Measurements from ENCODE around the gene CYFIP2. TPM values are rescaled to one million over a fixed set of nuclear protein-coding genes. Genes with fewer than 3 reads are reported as not detected.
A peak's percentile ranks its signal among the peaks of the same experiment; 100 is the strongest.

The CYFIP2 gene
- total RNA-seq, 1 donor: 6.5 TPM

- no peaks in the 10 kb centered on the region for H3K36me3 ChIP-seq (ENCODE audit: insufficient read depth, low read length)
- H3K4me1 ChIP-seq (ENCODE audit: insufficient read depth, low read length): no peaks in the 10 kb centered on the region
- no peak overlapping the region for H3K4me3 ChIP-seq (ENCODE audit: insufficient read depth, low read length)
- H3K4me2 ChIP-seq (ENCODE audit: insufficient read depth, low read length): no peak overlapping the region
- H3K27ac ChIP-seq (ENCODE audit: low read depth, low read length): no peak overlapping the region
- no peak for DNase-seq (ENCODE audit: insufficient read length, low spot score, missing footprints)
- H3K79me2 ChIP-seq (ENCODE audit: insufficient read depth, low read length): no peaks in the 10 kb centered on the region
- H2AFZ ChIP-seq (ENCODE audit: low read length): no peak overlapping the region
- H3K27me3 ChIP-seq (ENCODE audit: insufficient read depth, low read length): no peaks in the 10 kb centered on the region
- no peak for TF ChIP-seq CTCF (IDR thresholded peaks at IDR 0.05; ENCODE audit: extremely low read depth, low read depth, low read length)
- no peaks in the 10 kb centered on the region for H4K20me1 ChIP-seq (ENCODE audit: insufficient read depth, low read length)
- no peaks in the 10 kb centered on the region for H3K9me3 ChIP-seq (ENCODE audit: low read depth, low read length)
Measured at GRCh38 chr5:157303023-157303422, 37.1 kb downstream of the CYFIP2 start.

GRCh38 chr5:157303667-157304327, 37.9 kb downstream of the CYFIP2 start:
- Histone ChIP-seq H3K9me3 (ENCODE audit: low read depth, low read length) (no peaks in the 10 kb centered on the region), H3K79me2 (ENCODE audit: insufficient read depth, low read length) (no peaks in the 10 kb centered on the region), H3K27me3 (ENCODE audit: insufficient read depth, low read length) (no peaks in the 10 kb centered on the region), H3K27ac (ENCODE audit: low read depth, low read length) (no peak overlapping the region), H3K36me3 (ENCODE audit: insufficient read depth, low read length) (no peaks in the 10 kb centered on the region), H3K4me2 (ENCODE audit: insufficient read depth, low read length) (no peak overlapping the region), H4K20me1 (ENCODE audit: insufficient read depth, low read length) (no peaks in the 10 kb centered on the region), H2AFZ (ENCODE audit: low read length) (no peak overlapping the region), H3K4me1 (ENCODE audit: insufficient read depth, low read length) (peaks cover 3% of the 10 kb centered on the region), H3K4me3 (ENCODE audit: insufficient read depth, low read length) (no peak overlapping the region)
- peak; percentile 28 for TF ChIP-seq CTCF (IDR thresholded peaks at IDR 0.05; ENCODE audit: extremely low read depth, low read depth, low read length)
- DNase-seq (ENCODE audit: insufficient read length, low spot score, missing footprints): no peak

- H2AFZ ChIP-seq (ENCODE audit: low read length): no peak overlapping the region
- no peaks in the 10 kb centered on the region for H4K20me1 ChIP-seq (ENCODE audit: insufficient read depth, low read length)
- H3K4me2 ChIP-seq (ENCODE audit: insufficient read depth, low read length): no peak overlapping the region
- H3K36me3 ChIP-seq (ENCODE audit: insufficient read depth, low read length): no peaks in the 10 kb centered on the region
- H3K9me3 ChIP-seq (ENCODE audit: low read depth, low read length): no peaks in the 10 kb centered on the region
- H3K4me1 ChIP-seq (ENCODE audit: insufficient read depth, low read length): peaks cover 6% of the 10 kb centered on the region
- DNase-seq (ENCODE audit: insufficient read length, low spot score, missing footprints): no peak
- no peaks in the 10 kb centered on the region for H3K27me3 ChIP-seq (ENCODE audit: insufficient read depth, low read length)
- H3K27ac ChIP-seq (ENCODE audit: low read depth, low read length): no peak overlapping the region
- H3K4me3 ChIP-seq (ENCODE audit: insufficient read depth, low read length): no peak overlapping the region
- no peaks in the 10 kb centered on the region for H3K79me2 ChIP-seq (ENCODE audit: insufficient read depth, low read length)
- TF ChIP-seq CTCF (IDR thresholded peaks at IDR 0.05; ENCODE audit: extremely low read depth, low read depth, low read length): no peak
Measured at GRCh38 chr5:157306081-157306480, 40.2 kb downstream of the CYFIP2 start.

- Histone ChIP-seq H3K4me3 (ENCODE audit: insufficient read depth, low read length) (no peak overlapping the region), H3K79me2 (ENCODE audit: insufficient read depth, low read length) (no peaks in the 10 kb centered on the region), H3K27me3 (ENCODE audit: insufficient read depth, low read length) (no peaks in the 10 kb centered on the region), H4K20me1 (ENCODE audit: insufficient read depth, low read length) (no peaks in the 10 kb centered on the region), H2AFZ (ENCODE audit: low read length) (no peak overlapping the region), H3K27ac (ENCODE audit: low read depth, low read length) (no peak overlapping the region), H3K9me3 (ENCODE audit: low read depth, low read length) (no peaks in the 10 kb centered on the region), H3K36me3 (ENCODE audit: insufficient read depth, low read length) (no peaks in the 10 kb centered on the region), H3K4me2 (ENCODE audit: insufficient read depth, low read length) (no peak overlapping the region), H3K4me1 (ENCODE audit: insufficient read depth, low read length) (peaks cover 6% of the 10 kb centered on the region)
- no peak for DNase-seq (ENCODE audit: insufficient read length, low spot score, missing footprints)
- TF ChIP-seq CTCF (IDR thresholded peaks at IDR 0.05; ENCODE audit: extremely low read depth, low read depth, low read length): no peak
Measured at GRCh38 chr5:157306692-157307471, 41.0 kb downstream of the CYFIP2 start.
